Lung microvascular endothelial cell (primary cell): ENCODE data around the gene SPPL2A. TPM values are rescaled to one million over a fixed set of nuclear protein-coding genes. Genes with fewer than 3 reads are reported as not detected.
"Not testable (repeated sequence)": the region's sequence is repeated elsewhere in the genome, so short reads cannot be mapped to it uniquely, and the experiment has no call there.

Source experiments
- DNase-seq, 2 donors: peaks; one replicate each; pipeline versions ENCODE4 v3.0.0 to v3.0.0-alpha.2; 2010; ENCODE audit warnings: low read depth in 2 of 2
- total RNA-seq: library from RNA; depleted of rRNA; stranded (reverse); fragments of >200 nt; gene quantifications from 2 replicates; pipeline ENCODE4 v1.2.1, GENCODE V29; 2014

Gene SPPL2A
- total RNA-seq, 1 donor from 2014 or later: 67.5 TPM

GRCh38 chr15:50767332-50767861 lies 1.9 kb upstream of the SPPL2A start:
- DNase-seq: no peak

- peak; percentile 47 to 59 for DNase-seq
These were observed 878 bp downstream of the SPPL2A start for GRCh38 chr15:50764461-50765194.

DNA sequence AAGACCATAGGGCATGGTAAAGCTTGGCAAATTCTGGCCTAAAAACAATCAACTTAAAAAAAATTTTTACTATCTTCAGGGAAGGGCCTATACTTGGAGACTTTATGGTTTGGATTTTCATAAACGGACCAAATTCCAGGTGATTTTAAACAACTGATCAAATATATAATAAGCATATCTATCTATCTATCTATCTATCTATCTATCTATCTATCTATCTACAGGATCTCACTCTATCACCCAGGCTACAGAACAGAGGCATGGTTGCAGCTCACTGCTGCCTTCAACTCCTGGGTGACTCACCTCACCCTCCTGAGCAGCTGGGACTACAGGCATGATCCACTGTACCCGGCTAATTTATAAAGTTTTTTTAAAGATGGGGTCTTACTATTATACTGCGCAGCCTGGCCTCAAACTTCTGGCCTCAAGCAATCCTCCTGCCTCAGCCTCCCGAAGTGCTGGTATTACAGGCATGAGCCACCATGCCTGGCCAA lies 6.7 kb downstream of the SPPL2A start:
- DNase-seq: peak in 1 of 2 donors; percentile 8

DNA sequence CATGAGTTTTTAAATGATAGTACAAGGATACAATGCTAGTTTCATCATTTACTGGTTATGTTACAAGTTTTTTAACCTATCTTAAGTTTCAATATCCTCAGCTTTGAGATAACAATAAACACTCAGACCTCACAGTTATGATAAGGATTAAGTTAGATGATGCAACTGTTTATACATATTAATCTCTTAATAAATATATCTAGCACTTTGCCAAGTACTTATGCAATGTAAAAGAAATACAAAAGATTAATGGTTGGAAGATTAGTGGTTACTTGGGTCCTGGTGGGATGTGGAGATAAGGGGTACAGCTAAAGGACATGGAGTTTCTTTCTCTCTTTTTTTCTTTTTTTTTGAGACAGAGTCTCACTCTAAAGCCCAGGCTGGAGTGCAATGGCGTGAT lies 12.0 kb downstream of the SPPL2A start:
- DNase-seq: no peak

GRCh38 chr15:50751394-50751793 lies 14.1 kb downstream of the SPPL2A start:
- DNase-seq: no peak

DNA sequence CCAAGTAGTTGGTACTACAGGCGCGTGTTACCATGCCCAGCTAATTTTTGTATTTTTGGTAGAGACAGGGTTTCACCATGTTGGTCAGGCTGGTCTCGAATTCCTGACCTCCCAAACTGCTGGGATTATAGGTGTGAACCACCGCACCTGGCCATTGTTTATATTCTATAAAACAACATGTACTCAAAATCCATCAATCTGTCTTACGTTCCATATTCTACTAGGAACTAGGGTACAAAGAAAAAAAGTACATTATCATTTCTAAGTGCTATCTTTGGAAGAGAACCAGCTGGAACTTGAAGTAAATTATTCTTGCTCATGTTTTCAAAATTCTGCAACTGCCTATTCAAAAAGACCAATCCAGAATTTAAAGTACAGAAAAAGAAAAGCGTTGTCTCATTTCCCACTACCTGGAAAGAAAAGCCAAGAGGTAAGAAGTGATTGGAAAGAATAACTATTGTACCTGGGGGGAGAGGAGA lies 15.2 kb downstream of the SPPL2A start:
- DNase-seq: no peak

DNA sequence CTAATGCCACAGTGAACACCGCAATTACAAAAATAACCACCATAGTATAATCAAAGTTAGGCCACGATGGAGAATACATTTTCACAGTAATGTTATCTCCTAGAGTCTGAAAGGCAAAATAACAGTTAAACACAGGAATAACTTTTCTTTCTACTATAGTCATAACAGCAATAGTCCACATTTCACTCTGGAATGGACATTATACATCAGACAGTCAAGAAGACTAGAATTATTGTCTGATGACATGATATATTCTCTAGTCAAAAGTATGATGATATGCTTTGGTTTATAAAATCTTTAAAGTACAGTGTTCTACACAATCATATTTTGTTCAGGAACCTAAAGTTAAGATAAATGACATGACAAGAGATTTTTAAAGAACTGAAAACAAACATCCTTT lies 18.0 kb downstream of the SPPL2A start:
- no peak for DNase-seq

- peak; percentile 6 to 56 for DNase-seq
These were observed 20.9 kb downstream of the SPPL2A start for GRCh38 chr15:50744601-50745000.

- DNase-seq: no peak
These were observed 24.6 kb downstream of the SPPL2A start for GRCh38 chr15:50740955-50741354.

DNA sequence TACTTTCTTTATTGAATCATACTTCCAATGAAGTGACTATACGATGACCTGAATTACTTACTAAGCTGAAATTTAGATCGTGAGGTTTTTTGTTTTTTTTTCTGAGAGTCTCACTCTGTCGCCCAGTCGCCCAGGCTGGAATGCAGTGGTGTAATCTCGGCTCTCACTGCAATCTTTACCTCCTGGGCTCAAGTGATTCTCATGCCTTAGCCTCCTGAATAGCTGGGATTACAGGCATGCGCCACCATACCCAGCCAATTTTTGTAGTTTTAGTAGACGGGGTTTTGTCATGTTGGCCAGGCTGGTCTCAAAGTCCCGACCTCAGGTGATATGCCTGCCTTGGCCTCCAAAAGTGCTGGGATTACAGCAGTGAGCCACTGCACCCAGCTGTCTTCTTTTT lies 28.7 kb downstream of the SPPL2A start:
- DNase-seq: no peak

DNA sequence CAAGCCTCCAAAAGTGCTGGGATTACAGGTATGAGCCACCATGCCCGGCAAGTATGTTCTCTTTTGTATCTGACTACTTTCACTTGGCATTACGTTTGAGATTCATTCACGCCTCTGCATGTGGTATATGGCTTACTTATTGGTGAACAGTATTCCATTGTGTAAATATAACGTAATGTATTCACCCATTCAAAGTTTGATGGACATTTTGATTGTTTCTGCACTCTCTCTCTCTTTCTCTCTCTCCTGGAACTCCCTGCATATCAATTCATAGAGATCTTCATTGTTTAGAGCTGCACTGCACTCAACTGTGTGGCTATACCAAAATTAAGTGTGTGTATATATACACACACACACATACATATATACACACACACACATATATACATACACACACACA lies 30.4 kb downstream of the SPPL2A start:
- DNase-seq: no peak

DNA sequence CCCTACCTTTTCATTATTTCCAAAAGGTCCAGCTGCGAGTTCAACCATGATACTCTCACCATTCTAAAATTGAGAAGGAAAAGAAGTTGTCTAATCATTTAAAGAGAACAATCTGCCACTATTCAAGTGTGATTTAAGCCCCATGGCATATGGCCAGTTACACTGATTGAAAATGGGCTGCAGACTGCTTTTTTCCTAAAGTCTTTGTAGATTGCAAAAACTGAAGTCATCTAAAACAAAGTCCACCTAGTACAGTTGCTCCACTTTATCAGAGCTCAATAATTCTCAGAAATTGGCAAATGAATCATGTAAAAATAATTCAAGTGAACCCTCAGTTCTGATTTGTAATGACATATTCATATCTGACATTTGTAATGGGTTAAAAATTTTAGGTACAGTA lies 39.2 kb downstream of the SPPL2A start:
- no peak for DNase-seq

DNA sequence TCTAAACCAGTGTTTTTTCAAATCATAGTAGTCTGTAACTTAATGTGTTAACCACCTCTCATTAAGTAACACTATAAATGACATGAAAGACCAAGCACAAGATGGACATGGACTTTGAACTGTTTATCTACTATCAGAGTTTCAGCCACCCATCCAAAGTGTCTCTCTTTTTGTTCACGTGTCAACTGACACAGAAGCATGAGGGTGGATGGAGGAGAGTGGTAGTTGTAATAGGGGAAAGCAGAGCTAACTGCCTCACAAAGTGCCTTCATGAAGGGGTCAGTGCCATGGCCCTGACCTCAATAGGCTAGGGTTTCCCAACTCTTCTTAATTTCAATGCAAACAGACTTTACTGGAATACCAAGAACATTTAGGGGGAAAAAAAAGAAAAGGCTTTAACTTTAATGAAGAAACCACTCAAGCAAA lies 46.8 kb downstream of the SPPL2A start:
- no peak for DNase-seq

- no peak for DNase-seq
These were observed 53.5 kb downstream of the SPPL2A start for GRCh38 chr15:50712018-50712417.

- no peak for DNase-seq
These were observed 54.9 kb downstream of the SPPL2A start for GRCh38 chr15:50710585-50710984.

GRCh38 chr15:50707878-50708427 lies 57.6 kb downstream of the SPPL2A start:
- no peak for DNase-seq

DNA sequence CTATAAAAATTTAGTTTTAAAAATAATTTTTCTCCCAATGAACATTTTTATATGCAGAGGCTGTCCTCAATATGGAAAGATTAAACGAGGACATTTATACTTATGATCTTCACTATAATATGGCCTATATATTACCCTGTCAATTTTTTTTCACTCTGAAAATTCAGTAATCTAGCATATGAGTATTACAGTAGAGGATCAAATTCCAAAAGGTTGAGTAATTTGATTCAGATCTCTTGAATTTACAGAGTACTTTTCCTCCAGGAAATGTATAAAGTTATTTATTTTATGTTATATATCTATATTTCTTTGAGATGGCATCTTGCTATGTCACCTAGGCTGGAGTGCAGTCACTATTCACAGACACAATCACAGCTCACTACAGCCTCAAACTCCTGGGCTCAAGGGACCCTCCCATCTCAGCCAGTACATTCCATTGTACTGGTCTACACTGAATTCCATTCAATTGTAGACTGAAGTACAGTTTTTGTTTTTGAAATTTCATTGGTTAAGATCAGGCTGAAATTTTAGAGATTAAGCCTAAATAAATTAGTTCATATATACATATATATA lies 62.7 kb downstream of the SPPL2A start:
- DNase-seq: no peak

- no peak for DNase-seq
These were observed 67.4 kb downstream of the SPPL2A start for GRCh38 chr15:50698101-50698500.

GRCh38 chr15:50697109-50697797 lies 68.3 kb downstream of the SPPL2A start:
- no peak for DNase-seq

- DNase-seq: not testable (repeated sequence)
These were observed 70.8 kb downstream of the SPPL2A start for GRCh38 chr15:50694634-50695165.

DNA sequence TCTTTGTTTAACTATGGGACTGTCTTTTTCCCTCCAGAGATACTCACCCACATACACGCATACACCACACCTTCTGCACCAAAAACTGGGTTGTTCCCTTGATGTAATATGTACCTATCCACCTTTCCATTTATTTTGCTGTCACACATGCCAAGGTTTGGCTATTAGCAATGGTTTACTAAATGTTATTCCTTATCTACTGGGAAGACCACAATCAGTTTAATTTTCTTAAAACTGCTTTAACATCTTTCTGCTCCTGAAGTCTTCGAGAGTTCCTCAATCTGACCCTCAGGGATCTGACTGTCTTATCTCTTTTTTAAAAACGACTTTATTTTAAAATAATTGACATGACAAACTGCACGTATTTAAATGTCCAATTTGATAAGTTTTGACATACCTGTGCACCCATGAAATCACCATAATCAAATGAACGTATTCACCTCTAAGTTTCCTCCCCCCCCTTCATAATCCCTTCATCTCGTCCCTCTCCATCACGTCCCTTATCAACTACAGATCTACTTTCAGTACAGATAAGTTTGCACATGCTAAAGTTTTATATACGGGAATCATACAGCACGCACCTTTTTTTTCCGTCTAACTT lies 78.1 kb downstream of the SPPL2A start:
- no peak for DNase-seq
